Loucy (cell line): Measurements from ENCODE around the gene UPF1.

Source experiments
- H2AFZ ChIP-seq: fragments of 200-600 bp; sonication (generic); 2 replicates; pipeline ENCODE4 v1.6.0; 2016; ENCODE audit warnings: antibody characterized with exemption, mild to moderate bottlenecking, low read length, moderate library complexity
- H3F3A ChIP-seq: fragments of 200-600 bp; 2 replicates; pipeline ENCODE4 v1.6.0; 2016; ENCODE audit warnings: antibody characterized with exemption, low read depth, mild to moderate bottlenecking
- H3K27me3 ChIP-seq: fragments of 200-600 bp; sonication (generic); 2 replicates; pipeline ENCODE4 v1.6.1; 2014; ENCODE audit warnings: low read length, mild to moderate bottlenecking; ENCODE audit not compliant: insufficient read depth, poor library complexity, severe bottlenecking
- H3K36me3 ChIP-seq: fragments of 200-600 bp; sonication (generic); 2 replicates; pipeline ENCODE4 v1.6.1; 2016; ENCODE audit warnings: low read length; ENCODE audit not compliant: insufficient read depth
- H3K4me1 ChIP-seq: fragments of 200-600 bp; sonication (generic); 2 replicates; pipeline ENCODE4 v1.5.1; 2014; ENCODE audit warnings: low read length, mild to moderate bottlenecking; ENCODE audit not compliant: insufficient read depth, poor library complexity, severe bottlenecking
- H3K4me2 ChIP-seq: fragments of 200-600 bp; sonication (generic); 2 replicates; pipeline ENCODE4 v1.6.0; 2014; ENCODE audit warnings: antibody characterized with exemption, low read length, low read depth, mild to moderate bottlenecking; ENCODE audit not compliant: poor library complexity, severe bottlenecking
- H3K4me3 ChIP-seq: fragments of 200-600 bp; sonication (generic); 2 replicates; pipeline ENCODE4 v1.5.1; 2014; ENCODE audit warnings: low read length, mild to moderate bottlenecking, mixed read lengths; ENCODE audit not compliant: poor library complexity, severe bottlenecking
- H3K79me2 ChIP-seq: fragments of 200-600 bp; sonication (generic); 2 replicates; pipeline ENCODE4 v1.6.1; 2014; ENCODE audit warnings: low read length; ENCODE audit not compliant: insufficient read depth
- H3K9ac ChIP-seq: fragments of 200-600 bp; sonication (generic); 2 replicates; pipeline ENCODE4 v1.6.0; 2014; ENCODE audit warnings: mild to moderate bottlenecking, low read depth, low read length, moderate library complexity; ENCODE audit not compliant: poor library complexity, severe bottlenecking
- H3K9me2 ChIP-seq: fragments of 200-600 bp; sonication (generic); replicated peaks from 2 replicates; pipeline ENCODE4 v1.6.1; 2016; ENCODE audit warnings: low read depth, low read length, mixed read lengths
- H3K9me3 ChIP-seq: fragments of 200-600 bp; sonication (generic); 2 replicates; pipeline ENCODE4 v1.6.1; 2014; ENCODE audit warnings: mild to moderate bottlenecking, antibody characterized with exemption, low read length, low read depth; ENCODE audit not compliant: insufficient read depth
- H4K20me1 ChIP-seq: fragments of 200-600 bp; sonication (generic); 2 replicates; pipeline ENCODE4 v1.6.0; 2014; ENCODE audit warnings: antibody characterized with exemption, low read length, mild to moderate bottlenecking; ENCODE audit not compliant: insufficient read depth, poor library complexity, severe bottlenecking
- EZH2phosphoT487 ChIP-seq: fragments of 200-600 bp; IDR thresholded peaks from 2 replicates; pipeline ENCODE4 v1.6.1; 2018; ENCODE audit warnings: antibody characterized with exemption, mild to moderate bottlenecking, moderate library complexity, borderline replicate concordance
- TF ChIP-seq, protein P1 (sequence below): fragments of 200-600 bp; sonication (generic); conservative IDR thresholded peaks from 2 replicates; pipeline ENCODE4 v1.5.1; 2014; ENCODE audit warnings: mild to moderate bottlenecking, antibody characterized with exemption, low read length

Gene UPF1

DNA sequence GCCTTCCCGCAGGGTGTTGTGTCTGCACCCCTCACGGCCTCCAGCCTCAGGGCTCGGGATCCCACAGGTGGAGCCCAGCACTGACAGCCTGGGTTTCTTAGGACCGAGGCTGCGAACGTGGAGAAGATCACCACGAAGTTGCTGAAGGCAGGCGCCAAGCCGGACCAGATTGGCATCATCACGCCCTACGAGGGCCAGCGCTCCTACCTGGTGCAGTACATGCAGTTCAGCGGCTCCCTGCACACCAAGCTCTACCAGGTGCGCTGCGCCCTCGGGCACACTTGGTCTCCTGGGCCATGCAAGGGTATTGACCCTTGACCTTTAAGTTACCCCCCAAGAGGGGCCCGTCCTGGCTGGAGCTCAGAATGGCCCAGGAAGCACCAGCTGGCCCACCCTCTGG lies 29.0 kb downstream of the UPF1 start:
- no peaks in the 10 kb centered on the region for H3K4me1 ChIP-seq
- H2AFZ ChIP-seq: no peak overlapping the region
- no peaks in the 10 kb centered on the region for H3F3A ChIP-seq
- H3K27me3 ChIP-seq: no peaks in the 10 kb centered on the region
- peaks cover 98% of the 10 kb centered on the region; the same call in 1 of the 2 replicates for H3K36me3 ChIP-seq
- no peak overlapping the region for H3K4me2 ChIP-seq
- no peak for TF ChIP-seq EZH2phosphoT487
- TF ChIP-seq, protein P1, sequence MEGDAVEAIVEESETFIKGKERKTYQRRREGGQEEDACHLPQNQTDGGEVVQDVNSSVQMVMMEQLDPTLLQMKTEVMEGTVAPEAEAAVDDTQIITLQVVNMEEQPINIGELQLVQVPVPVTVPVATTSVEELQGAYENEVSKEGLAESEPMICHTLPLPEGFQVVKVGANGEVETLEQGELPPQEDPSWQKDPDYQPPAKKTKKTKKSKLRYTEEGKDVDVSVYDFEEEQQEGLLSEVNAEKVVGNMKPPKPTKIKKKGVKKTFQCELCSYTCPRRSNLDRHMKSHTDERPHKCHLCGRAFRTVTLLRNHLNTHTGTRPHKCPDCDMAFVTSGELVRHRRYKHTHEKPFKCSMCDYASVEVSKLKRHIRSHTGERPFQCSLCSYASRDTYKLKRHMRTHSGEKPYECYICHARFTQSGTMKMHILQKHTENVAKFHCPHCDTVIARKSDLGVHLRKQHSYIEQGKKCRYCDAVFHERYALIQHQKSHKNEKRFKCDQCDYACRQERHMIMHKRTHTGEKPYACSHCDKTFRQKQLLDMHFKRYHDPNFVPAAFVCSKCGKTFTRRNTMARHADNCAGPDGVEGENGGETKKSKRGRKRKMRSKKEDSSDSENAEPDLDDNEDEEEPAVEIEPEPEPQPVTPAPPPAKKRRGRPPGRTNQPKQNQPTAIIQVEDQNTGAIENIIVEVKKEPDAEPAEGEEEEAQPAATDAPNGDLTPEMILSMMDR: no peak
- no peak overlapping the region for H3K4me3 ChIP-seq
- H3K79me2 ChIP-seq: no peaks in the 10 kb centered on the region
- H3K9me3 ChIP-seq: no peaks in the 10 kb centered on the region
- no peaks in the 10 kb centered on the region for H3K9me2 ChIP-seq
- no peak overlapping the region for H3K9ac ChIP-seq
- peaks cover 6% of the 10 kb centered on the region for H4K20me1 ChIP-seq

DNA sequence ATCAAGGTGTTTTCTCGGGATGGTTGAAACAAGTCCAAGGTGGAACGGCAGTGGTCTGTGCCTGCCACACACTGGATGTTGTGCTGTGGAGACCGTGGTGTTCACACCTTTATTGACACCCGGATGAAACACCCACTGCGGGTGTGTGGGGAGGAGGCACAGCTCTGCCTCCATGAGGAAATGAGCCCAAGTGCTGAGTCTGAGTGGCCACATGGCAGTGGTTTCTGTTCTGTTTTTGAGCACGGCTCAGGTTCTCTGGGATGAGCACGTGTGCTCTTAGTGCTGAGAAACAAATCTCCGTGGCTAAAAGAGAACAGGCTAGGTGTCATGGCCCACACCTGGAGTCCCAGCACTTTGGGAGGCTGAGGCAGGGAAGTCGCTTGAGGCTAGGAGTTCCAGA lies 29.5 kb downstream of the UPF1 start:
- H3K27me3 ChIP-seq: no peaks in the 10 kb centered on the region
- no peak overlapping the region for H3K4me2 ChIP-seq
- no peak overlapping the region for H3K9ac ChIP-seq
- H3K79me2 ChIP-seq: no peaks in the 10 kb centered on the region
- no peaks in the 10 kb centered on the region for H3K9me3 ChIP-seq
- H3F3A ChIP-seq: no peaks in the 10 kb centered on the region
- H3K4me3 ChIP-seq: no peak overlapping the region
- no peaks in the 10 kb centered on the region for H3K9me2 ChIP-seq
- peaks cover 98% of the 10 kb centered on the region; the same call in 1 of the 2 replicates for H3K36me3 ChIP-seq
- no peak overlapping the region for H2AFZ ChIP-seq
- no peak for TF ChIP-seq EZH2phosphoT487
- TF ChIP-seq, protein P1: no peak
- H3K4me1 ChIP-seq: no peaks in the 10 kb centered on the region
- H4K20me1 ChIP-seq: peaks cover 6% of the 10 kb centered on the region

DNA sequence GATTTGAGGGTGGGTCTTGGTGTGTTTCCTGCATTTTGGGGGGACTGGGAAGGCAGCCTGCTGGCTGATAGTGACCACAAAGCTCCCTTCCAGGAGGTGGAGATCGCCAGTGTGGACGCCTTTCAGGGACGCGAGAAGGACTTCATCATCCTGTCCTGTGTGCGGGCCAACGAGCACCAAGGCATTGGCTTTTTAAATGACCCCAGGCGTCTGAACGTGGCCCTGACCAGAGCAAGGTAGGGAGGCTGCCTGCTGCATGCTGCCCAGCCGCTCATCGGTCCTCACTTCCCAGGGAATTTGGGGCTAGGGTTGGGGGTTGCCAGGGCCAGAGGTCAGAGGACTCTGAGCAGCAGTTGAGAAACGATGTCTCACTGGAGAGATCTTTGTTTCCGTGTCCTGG lies 30.2 kb downstream of the UPF1 start:
- H3K9me2 ChIP-seq: no peaks in the 10 kb centered on the region
- H3K9me3 ChIP-seq: no peaks in the 10 kb centered on the region
- H2AFZ ChIP-seq: no peak overlapping the region
- H3K4me2 ChIP-seq: no peak overlapping the region
- TF ChIP-seq, protein P1: no peak
- TF ChIP-seq EZH2phosphoT487: no peak
- H3K4me1 ChIP-seq: no peaks in the 10 kb centered on the region
- no peaks in the 10 kb centered on the region for H3F3A ChIP-seq
- H3K36me3 ChIP-seq: peaks cover 97% of the 10 kb centered on the region; the same call in 1 of the 2 replicates
- H3K79me2 ChIP-seq: no peaks in the 10 kb centered on the region
- no peak overlapping the region for H3K4me3 ChIP-seq
- H3K27me3 ChIP-seq: no peaks in the 10 kb centered on the region
- H3K9ac ChIP-seq: no peak overlapping the region
- peaks cover 4% of the 10 kb centered on the region for H4K20me1 ChIP-seq
